Activated CD8-positive, alpha-beta memory T cell treated with anti-CD3 and anti-CD28 coated beads, Interleukin-2, amount 50 U/mL, for 48 hours (primary cell): ENCODE measurements around the gene SURF4.

Source experiments
- DNase-seq: peaks from one replicate; pipeline ENCODE4 v3.0.0-alpha.2; 2020

Gene SURF4

DNA sequence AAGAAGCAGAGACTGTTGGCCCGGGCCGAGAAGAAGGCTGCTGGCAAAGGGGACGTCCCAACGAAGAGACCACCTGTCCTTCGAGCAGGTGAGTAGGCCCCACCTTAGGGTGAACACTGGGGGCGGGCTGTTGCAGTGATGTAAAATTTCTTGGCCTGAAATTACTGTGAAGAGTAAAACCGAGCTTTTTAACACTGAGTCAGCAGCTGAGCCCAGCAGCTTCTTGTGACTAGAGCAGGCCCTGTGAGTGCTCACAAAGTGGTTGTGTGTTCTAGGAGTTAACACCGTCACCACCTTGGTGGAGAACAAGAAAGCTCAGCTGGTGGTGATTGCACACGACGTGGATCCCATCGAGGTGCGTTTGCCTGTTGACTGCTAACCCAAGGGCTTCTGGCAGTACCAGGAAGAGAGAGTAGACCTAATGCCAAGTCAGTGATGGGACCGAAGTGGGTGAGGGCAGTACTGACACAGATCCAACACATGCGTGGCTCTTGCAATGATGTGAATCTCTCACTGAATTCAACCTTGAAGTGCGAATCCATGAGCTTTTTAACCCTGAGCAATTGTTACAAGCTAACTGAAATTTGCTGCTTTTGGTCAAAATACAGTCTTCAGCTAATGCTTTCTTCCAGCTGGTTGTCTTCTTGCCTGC, 25.8 kb downstream of the SURF4 start:
- peak; percentile 74 for DNase-seq

DNA sequence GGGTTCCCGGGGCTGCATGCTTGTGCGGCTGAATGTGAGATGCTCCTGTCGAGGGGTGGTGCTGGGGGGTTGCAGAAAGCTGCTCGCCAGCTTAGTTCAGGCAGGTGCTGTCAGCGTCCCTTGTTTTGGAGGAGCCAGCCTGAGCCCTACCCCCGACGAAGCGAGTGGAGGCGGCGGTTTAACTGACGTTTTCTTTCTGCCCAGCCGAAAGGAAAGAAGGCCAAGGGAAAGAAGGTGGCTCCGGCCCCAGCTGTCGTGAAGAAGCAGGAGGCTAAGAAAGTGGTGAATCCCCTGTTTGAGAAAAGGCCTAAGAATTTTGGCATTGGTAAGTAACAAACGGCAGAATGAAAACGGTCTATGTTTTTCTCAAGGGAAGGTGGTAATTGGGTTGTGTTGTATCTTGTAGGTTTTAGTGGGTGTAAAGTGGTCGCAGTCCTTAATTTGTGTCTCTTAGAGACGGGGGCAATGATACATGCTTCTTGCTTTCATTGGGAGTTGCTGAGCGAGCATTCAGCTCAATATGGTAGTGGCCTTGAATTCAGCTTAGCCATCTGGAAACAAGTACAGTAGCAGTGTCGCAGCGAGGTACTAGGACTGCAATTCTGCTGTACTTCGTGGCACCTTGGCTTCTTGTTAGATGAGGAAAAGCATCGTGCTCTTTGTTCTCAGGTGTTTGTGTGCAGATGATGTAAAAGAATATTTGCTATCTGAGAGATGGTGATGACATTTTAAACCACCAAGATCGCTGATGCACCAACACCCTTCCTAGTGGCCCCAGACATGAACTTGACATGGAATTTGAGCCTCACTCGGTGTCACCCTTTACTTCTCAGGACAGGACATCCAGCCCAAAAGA, 26.9 kb downstream of the SURF4 start:
- DNase-seq: no peak

DNA sequence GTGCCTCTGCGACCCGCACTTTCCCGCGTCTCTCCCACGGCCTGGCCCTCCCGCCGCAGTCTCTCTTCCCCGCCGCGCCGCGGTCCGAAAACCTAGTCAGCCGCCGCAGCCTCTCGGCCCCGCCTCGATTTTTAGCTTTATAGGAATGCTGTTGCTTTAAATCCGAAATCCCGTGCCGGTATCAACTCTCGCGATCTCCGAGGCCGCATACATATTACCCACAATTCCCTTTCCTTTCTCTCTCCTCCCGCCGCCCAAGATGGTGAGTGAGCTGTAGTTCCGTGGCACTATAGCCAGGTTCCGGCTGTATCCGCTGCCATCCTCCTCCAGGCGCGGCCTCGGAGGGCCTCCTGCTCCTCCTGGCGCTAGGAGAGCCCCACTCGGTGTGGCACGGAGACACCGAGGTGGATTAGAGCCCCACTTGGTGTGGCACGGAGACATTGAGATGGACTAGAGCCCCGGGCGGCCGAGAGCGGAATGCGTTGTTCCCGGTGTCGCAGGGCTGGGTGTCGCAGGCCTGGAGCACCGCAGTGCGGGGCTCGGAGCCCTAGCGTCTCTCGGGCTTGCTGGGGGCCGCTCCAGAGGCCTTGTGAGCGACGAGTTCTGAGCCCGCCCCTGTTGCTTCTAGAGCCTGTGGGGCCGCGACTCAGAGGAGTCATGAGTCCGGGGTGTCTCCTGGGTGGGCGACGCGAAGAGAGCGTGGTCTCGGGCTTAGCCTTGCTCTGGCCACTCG, 27.7 kb downstream of the SURF4 start, which contains the start of the genes MED22 and RPL7A:
Gene MED22, minus strand, starts transcription at position 147 of the 733 bp plus-strand sequence. CDS start 1,469 bp downstream, outside the sequence.
Gene RPL7A, plus strand, starts transcription at position 234 of the 733 bp plus-strand sequence. Its CDS starts 26 bp downstream, at position 260.
- DNase-seq: peak; percentile 93

DNA sequence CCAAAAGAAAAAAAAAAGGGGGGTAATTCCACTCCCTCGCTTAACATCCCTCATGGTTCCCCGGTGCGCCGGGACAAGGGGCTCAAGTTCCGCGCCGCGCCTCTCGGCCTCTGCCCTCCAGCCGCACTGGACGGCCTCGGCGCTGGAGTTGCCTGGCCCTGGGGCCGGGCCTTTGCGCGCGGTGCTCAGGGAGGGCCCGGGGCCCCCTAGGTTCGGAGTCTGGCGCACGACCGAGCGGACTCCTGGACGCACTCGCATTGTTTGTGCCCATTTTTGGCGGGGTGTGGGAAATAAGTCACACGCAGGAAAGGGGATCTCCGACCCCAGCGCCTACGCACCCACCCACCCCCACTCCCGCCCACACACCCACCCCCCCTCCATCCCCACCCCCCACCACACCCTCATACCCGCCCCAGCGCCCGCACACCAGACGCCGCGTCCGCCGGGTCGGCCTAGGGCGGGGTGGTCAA, 28.3 kb downstream of the SURF4 start:
- peak; percentile 80 for DNase-seq

DNA sequence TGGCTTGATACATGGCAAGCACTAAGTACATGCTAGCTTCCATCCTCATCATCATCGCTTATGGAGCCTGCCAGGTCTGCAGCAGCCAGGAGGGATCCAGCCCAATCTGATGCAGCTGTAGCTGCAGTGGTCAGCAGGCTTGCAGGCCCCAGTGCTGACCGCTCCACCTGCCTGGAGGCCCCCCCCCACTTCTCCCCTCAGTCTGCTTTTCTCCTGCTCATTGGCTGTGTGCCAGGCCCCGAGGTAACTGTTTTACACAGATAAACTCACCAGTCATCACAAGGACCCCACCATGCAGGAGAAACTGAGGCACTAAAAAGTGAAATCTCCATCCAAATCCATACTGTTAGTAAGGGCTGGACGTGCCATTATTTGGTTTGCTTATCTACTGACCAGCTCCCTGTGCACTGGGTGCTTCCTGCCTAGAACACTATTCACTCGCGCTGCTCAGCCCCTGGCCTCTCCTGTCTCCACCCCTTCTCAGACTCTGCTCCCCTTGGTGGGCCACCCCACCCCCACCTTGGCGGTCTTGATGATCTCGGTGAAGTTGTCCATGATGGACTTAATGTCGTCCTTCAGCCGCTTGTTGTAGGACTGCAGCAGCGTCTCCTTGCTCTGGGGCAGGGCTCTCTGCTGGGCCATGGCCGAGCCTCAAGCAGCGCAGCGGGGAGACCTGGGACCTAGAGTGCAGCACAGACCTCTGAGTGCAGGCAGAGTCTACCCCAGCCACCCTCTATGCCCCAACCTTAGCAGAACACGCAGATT, 29.7 kb downstream of the SURF4 start:
- no peak for DNase-seq

DNA sequence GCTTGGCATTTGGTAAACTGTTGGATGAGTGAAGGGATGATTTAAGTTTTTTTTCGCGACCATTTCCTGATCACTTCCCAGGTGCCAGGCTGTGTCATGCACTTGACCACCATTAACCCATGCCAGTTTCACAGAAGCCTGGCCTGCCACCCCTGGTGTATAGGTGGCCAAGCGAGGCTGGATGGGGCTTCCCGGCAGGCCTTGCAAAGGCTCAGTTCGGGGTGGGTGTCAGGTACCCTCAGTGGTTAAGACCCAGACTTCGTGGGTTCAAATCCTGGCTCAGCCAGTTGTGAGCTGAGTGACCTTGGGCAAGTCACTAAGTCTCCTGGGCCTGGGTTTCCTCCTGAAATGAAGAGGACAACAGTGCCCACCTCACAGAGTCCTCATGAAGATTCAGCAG, 30.3 kb downstream of the SURF4 start:
- DNase-seq: no peak

DNA sequence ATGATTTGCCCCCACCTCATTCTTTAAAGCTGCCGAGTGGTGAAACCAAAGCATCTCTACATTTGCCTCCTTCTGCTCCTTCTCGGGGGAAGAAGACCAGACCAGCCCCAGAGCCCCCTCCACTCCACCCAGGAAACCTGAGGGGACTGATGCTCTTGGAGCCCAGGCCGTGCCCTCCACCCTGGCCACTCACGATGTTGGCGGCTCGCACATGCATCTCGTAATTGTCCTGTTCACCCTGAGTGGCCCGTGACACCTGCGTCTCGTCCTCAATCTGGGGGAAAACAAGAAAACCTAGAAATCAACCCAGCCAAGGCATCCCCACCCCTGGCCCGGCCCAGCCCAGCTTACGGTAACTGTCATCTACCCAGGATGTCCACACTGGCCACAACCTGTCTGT, 30.9 kb downstream of the SURF4 start:
- DNase-seq: no peak

DNA sequence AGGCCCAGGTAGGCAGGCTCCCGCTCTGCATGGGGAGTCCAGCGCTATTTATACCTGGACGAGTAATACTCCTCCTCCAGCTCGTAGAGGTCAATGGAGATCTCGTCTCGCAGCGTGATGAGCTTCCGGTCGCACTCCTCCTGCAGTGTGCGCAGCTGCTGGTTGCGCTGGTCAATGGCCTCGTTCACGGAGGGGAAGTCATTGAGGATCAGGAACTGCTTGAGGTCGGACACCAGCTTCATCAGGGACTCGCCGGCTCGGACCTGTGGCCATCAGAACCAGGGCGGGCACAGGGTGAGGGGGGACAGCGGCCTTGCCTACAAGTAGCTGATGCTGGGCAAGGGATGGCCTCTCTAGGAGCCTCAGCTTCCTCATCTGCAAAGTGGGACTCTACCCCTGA, 31.8 kb downstream of the SURF4 start:
- DNase-seq: no peak

DNA sequence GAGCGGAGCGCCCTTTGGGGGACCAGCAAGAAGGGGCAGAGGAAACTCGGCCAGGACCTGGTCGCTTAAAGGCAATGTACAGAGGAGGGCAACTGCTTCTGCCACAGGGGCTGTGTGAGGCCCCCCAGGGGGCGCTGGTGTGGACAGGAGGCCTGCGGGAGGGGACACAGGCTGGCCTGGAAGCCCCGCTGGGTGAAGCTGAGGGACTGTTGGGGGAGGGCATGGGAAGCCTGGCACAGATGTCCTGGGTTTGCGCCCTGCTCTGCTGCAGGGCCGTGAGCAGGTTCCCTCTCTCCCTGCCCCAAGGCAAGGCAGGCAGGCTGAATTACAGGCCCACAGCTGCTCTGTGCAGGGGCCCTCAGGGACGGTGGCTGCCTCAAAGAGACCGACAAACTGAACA, 33.3 kb downstream of the SURF4 start:
- no peak for DNase-seq

DNA sequence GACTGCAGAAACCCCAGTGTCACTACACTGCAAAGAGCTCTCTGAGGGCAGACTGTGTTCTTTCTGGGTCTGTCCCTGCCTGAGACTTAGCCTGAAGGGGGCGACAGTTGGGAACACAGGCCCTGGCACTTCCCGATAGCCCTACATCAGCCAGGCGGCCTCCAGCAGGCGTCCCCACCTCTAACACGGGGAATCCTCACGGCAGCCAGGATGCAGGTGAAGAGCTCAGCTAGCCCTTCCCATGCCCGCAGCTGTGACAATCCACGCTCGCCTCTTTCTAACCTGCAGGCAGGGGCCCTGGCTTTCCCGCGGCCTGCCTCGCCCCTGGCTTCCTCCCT, 33.8 kb downstream of the SURF4 start:
- DNase-seq: no peak

DNA sequence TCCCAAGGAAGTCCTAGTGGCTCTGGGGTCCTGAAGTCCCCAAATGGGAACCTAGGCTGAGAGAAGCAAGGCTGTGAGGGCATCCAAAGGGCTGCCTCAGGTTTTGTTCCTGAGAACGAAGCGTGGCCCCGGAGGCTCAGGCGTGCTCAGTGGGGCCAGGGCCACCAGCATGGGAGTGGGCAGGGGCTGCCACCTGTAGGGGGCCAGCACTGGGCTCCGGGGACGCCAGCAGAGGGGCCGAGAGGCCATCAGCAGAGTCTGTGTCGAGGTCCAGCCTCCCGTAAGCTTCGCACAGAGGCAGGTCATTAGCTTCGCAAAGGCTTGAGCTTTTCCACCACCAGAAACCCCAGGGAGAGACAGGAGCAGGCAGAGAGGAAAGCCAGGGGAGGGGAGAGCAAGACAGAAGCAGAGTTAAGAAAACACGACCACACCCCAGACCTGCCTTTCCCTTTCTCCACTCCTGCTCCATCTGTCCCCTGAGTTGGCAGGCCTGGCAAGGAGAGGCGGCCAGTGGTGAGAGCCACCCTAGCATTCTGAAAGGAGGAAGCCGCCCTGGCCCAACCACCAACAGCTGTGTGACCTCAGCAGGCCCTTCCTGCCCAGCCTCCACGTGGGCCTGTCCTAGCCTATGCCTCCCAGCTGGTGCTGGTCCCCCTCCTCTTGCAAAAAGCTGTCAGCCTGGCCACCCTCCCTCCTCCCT, 34.3 kb downstream of the SURF4 start:
- no peak for DNase-seq

DNA sequence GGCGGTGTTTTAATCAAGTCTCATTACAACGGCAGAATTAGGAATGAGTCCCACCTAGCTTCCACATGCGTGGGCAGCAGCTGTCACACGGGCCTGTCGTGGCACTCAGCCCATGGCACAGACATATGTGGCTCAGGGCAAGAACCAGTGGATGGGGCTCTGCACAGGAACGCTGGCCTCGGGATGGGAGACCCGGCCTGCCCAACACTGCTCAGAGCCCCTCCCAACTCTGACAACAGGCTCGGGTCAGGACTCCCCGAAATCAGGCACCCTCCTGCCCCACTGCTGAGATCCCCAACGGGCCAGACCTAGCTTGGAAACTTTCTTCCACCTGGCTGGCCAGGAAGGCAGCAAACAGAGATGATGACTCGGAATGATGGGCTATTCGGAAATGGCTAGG, 34.9 kb downstream of the SURF4 start:
- DNase-seq: no peak

DNA sequence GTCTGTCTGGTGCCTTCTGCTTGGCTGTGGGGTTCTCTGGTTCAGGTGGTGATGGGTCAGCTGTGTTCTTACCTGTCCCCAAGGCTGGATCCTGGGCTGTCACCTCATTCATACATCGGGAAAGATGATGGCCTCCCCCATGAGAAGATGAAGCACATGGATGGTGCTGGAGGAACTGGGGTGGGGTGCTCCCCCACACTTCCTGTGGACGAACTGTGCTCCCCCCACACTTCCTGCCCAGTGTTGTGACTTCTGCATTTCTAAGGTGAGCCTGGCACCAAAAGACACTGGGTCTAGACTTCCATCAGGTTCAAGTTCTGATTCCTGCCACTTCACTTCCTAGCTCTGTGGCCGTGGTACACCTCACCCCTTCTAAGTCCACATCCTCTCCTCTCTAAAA, 35.6 kb downstream of the SURF4 start:
- DNase-seq: no peak

DNA sequence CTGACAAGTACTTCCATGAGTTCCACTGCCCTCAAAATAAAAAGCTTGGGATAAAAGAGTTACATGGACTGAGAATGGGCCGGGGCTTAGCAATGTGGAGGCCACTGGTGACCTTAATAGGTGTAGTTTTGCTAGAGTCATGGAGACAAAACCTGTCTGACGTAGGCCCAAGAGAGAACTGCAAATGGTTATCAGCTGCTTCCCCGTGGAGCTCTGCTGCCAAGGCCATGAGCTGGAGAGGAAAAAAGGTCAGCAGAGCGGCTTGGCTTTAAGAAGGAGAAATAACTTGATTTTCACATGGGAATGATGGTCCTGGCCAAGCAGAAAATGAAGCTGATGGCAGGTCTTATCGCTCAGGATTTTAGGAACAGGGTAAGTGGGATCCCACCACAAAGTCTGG, 36.2 kb downstream of the SURF4 start:
- no peak for DNase-seq

DNA sequence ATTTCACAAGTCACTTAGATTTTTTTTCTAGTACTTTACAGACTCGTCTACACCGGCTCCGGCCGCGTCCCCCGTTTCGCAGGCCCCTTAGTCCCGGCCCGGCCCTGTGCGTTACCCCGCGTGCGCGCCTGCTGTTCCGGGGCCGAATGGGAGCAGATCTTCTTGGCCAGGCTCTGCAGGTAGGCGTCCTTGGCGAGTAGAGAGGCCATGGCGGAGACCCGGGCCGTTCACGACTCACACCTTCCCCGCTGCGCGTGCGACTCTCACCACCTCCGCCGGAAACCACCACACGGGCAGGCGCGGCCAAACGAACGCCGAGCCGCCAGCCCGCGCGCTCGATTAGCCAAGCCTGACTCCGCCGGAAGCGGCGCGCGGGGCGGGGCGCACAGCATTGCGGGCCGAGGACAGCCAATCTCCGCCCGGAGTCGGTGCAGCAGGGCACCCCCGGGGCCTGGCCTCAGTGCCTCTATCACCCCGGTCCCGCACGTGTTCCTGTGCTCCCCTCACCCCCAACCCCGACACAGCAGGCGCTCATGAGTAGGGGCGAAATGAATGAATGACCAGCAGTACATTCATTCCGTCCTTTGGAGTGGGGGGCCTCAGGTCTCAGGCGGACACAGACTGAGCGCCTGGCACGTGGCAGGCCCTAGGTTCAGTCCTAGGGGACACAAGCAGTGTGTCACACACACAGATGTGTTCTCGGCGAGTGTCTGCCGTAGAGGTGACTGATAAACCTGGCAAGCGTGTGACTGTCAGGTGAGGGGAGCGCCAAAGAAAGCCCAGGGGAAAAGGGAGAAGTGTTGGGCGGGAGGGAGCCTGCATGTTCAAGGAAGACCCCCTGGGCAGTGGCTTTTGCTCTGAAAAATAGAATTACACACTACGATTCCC, 39.7 kb downstream of the SURF4 start, which contains the start of gene SURF6:
Gene SURF6, minus strand, starts transcription at position 265 of the 888 bp plus-strand sequence. Its CDS starts 56 bp downstream, at position 209.
- DNase-seq: peak; percentile 97

DNA sequence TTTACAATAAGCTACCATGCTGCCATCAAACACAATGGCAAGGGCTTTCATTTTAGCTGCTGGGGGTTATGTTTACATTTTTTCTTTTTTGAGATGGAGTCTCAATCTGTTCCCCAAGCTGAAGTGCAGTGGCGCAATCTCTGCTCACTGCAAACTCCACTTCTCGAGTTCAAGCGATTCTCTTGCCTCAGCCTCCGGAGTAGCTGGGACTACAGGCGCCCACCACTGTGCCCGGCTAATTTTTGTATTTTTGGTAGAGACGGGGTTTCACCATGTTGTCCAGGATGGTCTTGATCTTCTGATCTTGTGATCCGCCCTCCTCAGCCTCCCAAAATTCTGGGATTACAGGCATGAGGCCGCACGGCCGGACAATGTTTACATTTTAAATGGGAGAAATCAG, 41.0 kb downstream of the SURF4 start:
- peak; percentile 42 for DNase-seq

DNA sequence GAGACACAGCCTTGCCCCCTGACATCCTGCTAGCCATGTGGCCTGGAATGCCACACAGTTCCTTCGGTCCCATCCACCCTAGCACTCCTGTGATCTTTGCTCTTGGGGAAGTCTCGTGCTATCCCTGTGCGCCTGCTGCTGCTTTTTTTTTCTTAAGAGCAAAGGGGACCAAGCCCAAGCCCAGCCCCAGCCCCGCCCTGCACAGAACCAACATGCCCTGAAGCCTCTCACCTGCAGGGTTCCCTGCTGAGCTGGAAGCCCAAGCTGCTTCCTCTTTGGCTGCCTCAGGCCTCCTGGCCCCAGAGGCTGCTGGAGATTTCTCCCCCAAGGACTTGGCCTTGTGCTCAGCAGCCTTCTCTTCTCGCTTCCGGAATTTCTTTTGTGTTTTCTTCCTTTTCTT, 41.7 kb downstream of the SURF4 start:
- DNase-seq: peak; percentile 46

DNA sequence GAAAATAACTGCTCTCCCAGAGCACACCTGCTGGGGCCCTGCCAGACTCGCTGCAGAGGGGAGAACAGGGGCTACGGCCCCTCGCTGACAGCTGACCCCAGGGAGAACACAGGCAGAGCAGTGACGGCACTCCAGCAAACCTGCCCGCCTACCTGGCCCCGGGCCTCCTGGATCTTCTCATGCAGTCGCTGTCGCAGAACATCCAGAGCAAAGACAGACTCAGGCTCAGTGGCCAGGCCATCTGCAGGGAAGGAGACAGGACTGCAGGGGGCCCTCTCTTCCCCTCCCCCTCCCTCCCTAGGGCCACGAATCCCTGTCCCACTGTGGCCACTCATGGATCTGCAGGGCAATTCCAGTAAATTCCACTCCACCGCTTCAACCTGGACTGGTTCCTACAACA, 42.3 kb downstream of the SURF4 start:
- no peak for DNase-seq

DNA sequence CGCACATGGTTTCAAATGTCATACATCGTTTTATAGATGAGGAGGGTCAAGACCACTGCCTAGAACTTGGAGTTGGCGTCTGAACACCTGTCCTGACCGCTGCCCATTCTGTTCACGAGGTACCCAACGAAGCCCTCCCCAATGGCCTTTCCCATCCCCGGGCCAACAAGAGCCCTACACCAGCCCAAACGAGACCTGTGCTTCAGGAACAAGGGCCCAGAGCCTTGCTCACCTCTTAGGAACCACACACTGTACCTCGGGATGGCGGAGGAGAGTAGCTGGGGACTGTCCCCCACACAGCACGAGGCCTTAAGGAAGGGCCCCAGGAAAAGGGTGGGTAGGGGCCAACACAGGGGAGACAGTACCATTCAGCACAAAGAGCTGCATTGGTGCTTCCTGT, 42.8 kb downstream of the SURF4 start:
- peak; percentile 42 for DNase-seq

DNA sequence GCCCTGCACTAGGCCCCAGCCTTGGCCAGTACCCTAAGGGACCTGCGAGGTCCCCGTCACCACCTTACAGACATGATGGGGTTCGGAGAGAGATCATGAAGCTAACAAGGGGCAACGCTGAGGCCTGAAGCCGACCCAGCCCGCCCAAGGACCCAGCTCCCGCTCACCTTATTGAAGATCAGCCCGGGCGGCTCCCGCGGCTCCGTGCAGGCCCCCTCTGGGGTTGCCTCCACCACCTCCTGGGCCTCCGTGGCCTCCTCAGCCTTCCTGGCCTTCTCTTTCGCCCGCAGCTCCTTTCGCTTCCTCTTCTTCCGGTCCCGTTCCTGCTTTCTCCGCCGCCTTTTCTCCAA, 43.5 kb downstream of the SURF4 start:
- no peak for DNase-seq
